Fibroblast of pulmonary artery (primary cell): ENCODE measurements around the gene PFKL.
A peak's percentile ranks its signal among the peaks of the same experiment; 100 is the strongest.
"Not testable (repeated sequence)": the region's sequence is repeated elsewhere in the genome, so short reads cannot be mapped to it uniquely, and the experiment has no call there.

Experiments
- DNase-seq: peaks from one replicate; pipeline ENCODE4 v3.0.0-alpha.2; 2010; ENCODE audit warnings: low read depth
- H3K4me3 ChIP-seq: replicated peaks from 2 replicates; pipeline ENCODE4 v1.5.1; 2011; ENCODE audit warnings: low read depth, mild to moderate bottlenecking, control low read depth, low read length, moderate library complexity
- CTCF ChIP-seq: IDR thresholded peaks from 2 replicates; pipeline ENCODE4 v1.5.1; 2011; ENCODE audit warnings: mild to moderate bottlenecking, control low read depth, low read length, inconsistent platforms; ENCODE audit errors: missing control alignments

The PFKL gene

DNA sequence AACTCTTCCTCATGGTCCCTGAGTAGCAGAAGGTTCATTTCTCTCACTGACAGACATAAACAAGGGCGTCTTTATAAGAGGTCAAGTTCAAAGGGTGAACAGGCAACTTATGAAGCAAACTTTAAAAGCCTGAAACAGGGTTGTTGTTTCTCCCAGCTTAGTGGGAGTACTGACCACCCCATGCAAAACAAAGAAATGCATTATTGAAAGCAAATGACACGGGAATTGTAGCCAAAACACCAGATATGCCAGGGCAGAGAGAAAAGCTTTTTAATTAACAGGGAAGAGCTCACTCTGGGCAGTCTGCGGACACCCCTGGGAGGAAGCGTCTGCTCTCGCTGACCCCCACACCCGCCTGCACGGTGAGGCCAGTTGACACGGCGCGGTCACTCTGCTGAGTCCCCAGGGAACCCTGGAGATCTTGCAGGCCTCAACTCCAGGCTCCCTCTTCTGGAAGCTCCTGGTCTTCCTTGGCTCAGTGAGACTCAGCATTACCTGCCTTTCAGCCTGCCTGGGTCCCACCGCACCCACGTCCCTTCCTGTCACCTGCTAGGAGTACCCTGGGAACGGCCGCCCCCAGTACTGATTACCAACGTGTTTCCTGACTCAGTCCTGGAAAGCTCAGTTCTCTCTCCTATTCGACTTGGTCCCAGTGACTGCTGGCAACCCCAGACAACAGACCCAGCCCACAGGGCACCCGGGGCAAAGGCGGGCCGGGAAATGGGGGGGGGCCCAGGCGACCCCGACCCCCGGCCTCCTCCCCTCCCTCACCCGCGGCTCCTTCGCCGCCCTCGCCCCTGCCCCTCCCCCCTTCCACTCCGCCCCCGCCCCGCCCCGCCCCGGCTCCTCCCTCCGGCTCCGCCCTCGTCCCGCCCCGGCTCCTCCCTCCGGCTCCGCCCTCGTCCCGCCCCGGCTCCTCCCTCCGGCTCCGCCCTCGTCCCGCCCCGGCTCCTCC lies 38.4 kb downstream of the PFKL start:
- peak; percentile 45 for TF ChIP-seq CTCF
- DNase-seq, result peak; percentile 50
- H3K4me3 ChIP-seq, result peak overlapping the region; percentile 52

GRCh38 chr21:44338971-44339910 lies 39.4 kb downstream of the PFKL start, which contains the start of gene CFAP410:
CFAP410 (minus strand) TSS chr21:44339390; CDS start chr21:44339194, 196 bp downstream.
- H3K4me3 ChIP-seq, result peak within 1 kb of the TSS; percentile 96
- TF ChIP-seq CTCF, result no peak
- DNase-seq, result peak; percentile 96

DNA sequence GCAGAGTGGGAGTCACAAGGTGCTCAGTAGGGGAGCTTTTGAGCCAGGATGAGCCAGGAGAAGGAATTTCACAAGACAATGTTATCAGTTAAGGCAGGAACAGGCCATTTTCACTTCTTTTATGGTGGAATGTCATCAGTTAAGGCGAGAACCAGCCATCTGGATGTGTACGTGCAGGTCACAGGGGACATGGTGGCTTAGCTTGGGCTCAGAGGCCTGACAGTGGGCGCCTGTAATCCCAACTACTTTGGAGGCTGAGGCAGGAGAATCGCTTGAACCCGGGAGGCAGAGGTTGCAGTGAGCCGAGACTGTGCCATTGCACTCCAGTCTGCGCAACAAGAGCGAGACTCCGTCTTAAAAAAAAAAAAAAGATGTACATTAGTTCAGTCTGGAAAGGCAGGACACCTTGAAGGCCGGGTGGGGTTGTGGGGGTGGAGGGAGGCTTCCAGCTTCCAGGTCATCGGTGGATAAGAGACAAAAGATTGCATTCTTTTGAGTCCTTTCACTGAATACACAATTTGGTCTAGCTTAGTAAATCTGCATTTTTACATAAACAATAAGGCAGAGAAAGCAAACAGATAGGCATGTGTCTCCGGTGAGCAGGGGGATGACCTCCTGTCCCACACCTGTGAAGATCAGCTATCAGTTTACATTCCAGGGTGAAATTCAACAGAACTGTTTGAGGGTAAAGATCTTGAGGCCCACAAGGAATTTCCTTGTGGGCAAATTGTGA lies 42.0 kb downstream of the PFKL start:
- not testable (repeated sequence) for H3K4me3 ChIP-seq, DNase-seq

- not testable (repeated sequence) for DNase-seq, H3K4me3 ChIP-seq
These were observed 43.1 kb downstream of the PFKL start for GRCh38 chr21:44342981-44343380.

- DNase-seq, result no peak
- no peak for TF ChIP-seq CTCF
- no peak overlapping the region for H3K4me3 ChIP-seq
These were observed 44.8 kb downstream of the PFKL start for GRCh38 chr21:44344541-44345183.

DNA sequence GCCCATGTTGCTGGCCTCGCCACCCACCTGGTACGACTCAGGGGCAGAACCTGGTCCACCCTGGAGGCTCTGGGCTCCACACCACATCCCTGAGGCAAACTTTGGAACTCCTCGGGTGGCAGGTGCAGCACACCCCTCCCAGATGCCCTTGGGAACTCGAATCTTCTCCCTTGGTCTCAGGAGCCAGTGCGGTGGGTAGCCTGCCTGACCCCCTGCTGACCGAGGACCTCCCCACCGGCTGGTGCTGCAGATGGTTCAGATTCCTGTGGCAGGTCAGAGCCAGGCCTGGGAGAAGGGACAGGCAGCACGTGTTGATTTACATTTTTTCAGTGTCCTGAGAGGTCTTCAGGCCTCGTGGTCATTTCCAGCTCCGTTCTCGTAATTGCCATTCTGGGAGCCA lies 45.6 kb downstream of the PFKL start:
- no peak for DNase-seq
- no peak overlapping the region for H3K4me3 ChIP-seq
- no peak for TF ChIP-seq CTCF

GRCh38 chr21:44347911-44348451 lies 48.1 kb downstream of the PFKL start:
- H3K4me3 ChIP-seq, result no peak overlapping the region
- DNase-seq, result no peak
- no peak for TF ChIP-seq CTCF
